H4 (cell line): ENCODE data around the gene WDR70. TPM values are rescaled to one million over a fixed set of nuclear protein-coding genes. Genes with fewer than 3 reads are reported as not detected.
"Not testable (repeated sequence)": the region's sequence is repeated elsewhere in the genome, so short reads cannot be mapped to it uniquely, and the experiment has no call there.

Source experiments
- DNase-seq: peaks from one replicate; pipeline ENCODE4 v3.0.0-alpha.2; 2015; ENCODE audit warnings: low spot score
- total RNA-seq: library from RNA; depleted of rRNA; stranded (reverse); fragments of >200 nt; shearing (Covaris generic); gene quantifications from 2 replicates; pipeline ENCODE4 v1.2.3, GENCODE V29; 2014

Gene WDR70
- total RNA-seq, 1 experiment from 2014 or later, result 34.2 TPM

DNA sequence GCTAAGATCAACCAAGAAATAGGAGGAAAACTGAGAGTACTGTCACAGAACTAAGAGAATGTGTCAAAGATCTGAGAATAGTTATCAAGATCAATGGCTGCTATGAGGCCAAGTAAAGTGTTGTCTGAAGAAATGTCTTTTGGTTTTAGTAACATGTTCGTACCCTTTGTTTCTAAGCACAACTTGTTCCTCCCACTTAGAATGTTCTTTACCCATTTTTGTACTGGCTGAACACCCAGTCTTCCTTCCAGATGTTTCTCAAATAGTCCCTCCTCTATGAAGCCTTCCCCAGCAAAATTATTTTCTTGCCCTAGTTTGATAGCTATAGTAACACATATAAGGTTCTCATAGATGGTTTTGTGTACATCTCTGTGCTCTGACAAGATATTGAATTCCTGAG, 191.5 kb downstream of the WDR70 start:
- DNase-seq, result no peak

DNA sequence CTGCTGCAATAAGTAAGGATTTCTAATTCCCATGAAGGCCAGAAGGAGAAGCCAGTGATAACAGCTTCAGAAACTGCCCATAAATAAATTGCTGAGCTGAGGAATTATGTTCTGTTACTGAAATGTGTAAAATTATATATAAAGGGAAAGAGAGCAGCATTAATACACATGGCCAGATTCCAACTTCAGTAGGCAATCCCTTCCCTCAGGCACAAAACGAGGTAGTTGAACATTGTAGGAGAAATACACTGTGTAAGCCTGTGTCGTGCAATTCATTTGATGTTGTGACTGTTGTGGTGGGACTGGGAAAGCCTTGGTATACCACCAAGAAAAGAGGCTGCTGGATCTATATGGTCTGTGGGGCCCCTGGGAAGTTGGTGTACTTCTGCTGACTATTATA, 192.9 kb downstream of the WDR70 start:
- no peak for DNase-seq

DNA sequence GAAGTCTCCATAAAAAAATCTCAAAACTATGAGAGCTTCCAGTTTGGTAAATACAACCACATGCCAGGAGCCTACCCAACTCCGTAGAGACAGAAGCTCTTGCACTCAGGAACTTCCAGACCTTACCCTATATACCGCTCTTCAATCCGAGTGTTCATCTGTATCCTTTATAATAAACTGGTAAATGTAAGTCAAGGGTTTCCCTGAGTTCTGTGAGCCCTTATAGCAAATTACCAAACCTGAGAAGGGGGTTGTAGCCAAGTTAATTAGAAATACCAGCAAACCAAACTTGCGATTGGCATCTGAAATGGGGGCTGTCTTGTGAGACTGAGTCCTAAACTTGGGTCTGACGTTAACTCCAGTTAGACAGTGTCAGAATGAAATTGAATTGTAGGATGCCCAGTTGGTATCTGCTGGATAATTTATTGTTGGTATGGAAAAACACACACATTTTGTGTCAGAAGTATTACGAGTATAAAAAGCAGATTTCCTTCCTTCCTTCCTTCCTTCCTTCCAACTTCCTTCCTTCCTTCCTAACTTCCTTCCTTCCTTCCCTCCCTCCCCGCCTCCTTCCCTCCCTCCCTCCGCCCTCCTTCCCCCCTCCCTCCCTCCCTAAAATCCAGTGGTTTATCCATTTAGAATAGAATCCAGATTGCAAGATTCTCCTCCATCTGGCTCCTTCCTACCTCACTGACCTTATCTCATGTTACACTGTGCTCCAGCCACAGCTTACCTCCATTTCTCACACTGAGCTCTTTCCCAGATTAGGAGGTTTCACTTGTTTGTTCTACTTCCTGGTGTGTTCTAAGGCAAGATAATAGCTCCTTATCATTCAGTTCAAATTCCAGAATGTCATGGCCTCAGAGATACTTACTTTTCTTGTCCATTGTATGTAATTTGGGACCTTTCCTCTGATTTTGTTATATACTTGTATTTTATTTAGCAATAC, 196.7 kb downstream of the WDR70 start:
- DNase-seq, result no peak

DNA sequence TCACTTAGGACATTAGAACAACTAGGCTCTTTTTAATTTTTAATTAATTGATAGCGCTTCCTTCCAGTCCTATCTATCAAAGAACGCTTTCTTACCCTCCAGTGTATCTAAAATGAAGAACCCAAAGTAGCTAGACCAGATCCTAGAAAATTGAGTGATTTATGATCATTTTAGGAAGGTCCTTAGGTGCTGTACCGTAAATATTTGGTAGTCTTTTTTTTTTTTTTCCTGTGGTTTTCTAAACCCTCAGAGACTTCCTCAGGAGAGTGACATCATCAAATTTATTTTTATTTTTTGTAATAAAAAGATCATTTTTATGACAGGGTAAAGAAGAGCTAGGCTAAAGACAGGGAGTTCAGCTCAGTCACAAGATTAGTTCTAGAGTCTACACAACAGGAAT, 197.4 kb downstream of the WDR70 start:
- DNase-seq, result no peak

DNA sequence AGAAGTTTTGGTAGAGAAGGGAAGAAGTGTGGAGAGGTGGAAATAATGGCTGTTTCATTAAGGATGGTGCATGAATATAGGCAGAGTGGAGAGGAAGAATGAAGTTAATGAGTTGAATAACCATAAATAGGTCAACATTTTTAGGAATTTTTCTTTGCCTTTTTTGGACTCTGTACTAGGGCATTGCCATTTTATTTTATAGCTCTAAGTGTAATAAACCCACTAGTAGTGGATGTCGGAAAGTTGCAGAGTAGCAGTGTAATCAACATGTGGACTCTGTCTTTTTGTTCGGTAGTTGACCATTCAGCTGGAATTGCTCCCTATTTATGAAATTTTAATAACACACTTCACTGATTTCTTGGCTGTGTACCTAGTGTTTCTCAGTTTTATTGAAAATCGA, 199.1 kb downstream of the WDR70 start:
- no peak for DNase-seq

DNA sequence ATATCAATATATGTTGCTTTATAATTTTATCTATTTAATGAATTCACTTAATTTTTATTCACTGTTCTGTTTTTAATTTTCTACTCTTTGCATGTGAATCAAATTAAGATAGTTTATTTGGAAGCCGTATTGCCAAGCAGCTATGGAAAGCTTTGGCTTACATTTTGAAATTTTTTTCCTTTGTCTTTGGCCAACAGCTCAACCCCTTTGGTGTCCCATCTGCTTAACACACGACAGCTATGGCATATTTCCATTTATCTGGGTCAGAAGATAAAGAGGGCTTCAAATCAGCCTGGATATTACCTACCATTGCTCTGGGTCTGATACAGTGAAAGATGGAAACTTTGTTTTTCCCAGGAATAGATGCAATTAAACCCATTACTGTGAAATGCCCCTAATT, 201.0 kb downstream of the WDR70 start:
- no peak for DNase-seq

DNA sequence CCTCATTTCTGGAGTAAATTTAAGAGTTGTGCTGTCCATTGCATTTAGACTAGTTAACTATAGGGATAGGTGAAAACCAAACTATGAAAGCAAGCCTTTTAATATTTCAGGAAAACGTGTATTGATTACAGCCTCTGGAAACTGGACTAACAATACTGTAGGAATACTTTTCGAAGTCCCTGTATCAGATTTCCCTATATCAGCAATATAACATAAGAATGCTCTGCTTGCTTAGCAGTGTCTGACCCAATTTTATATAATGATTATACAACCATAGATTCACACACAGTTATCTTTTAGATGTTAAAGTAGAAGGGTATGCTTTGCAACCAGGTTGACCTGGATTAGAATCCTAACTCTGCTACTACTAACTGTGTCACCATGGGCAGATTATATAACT, 203.1 kb downstream of the WDR70 start:
- DNase-seq, result no peak

DNA sequence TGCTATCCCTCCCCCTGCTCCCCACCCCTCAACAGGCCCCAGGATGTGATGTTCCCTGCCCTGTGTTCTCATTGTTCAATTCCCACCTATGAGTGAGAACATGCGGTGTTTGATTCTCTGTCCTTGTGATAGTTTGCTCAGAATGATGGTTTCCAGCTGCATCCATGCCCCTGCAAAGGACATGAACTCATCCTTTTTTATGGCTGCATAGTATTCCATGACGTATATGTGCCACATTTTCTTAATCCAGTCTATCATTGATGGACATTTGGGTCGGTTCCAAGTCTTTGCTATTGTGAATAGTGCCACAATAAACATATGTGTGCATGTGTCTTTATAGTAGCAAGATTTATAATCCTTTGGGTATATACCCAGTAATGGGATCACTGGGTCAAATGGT, 214.2 kb downstream of the WDR70 start:
- DNase-seq, result not testable (repeated sequence)

DNA sequence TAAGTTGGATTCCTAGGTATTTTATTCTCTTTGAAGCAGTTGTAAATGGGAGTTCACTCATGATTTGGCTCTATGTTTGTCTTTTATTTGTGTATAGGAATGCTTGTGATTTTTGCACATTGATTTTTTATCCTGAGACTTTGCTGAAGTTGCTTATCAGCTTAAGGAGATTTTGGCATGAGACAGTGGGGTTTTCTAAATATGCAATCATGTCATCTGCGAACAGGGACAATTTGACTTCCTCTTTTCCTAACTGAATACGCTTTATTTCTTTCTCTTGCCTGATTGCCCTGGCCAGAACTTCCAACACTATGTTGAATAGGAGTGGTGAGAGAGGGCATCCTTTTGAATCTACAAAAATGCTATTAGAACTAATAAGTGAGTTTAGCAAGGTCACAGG, 215.7 kb downstream of the WDR70 start:
- DNase-seq, result not testable (repeated sequence)

DNA sequence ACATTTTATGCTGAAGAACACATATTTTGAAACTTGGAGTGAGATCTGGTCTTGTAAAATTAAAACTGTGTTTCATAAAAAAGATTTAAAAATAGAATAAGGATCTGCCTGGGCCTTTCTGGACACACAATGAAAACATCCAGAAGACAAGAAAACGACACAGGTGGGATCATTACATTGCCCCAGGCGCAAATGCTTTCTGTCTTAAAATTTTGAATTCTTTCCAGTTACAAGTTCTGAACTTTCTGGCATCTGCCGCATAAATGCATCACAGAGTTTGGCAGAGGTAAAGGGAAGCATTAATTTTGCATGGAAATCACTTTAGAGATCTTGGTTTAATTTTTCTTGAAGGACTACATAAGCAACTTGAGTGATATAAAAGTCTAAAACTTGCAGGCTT, 219.6 kb downstream of the WDR70 start:
- DNase-seq, result no peak

DNA sequence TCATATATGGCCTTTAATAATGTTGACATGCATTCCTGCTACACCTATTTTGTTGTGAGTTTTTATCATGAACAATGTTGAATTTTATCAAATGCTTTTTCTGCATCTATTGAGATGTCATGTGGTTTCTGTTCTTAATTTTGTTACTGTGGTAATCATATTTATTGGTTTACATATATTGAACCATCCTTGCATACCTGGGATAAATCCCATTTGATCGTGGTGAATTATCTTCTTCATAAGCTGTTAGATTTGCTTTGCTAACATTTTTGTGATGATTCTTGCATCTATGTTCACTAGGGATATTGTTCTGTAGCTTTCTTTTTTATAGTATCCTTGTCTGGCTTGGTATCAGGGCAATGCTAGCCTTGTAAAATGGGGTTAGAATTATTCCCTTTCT, 222.0 kb downstream of the WDR70 start:
- DNase-seq, result no peak

DNA sequence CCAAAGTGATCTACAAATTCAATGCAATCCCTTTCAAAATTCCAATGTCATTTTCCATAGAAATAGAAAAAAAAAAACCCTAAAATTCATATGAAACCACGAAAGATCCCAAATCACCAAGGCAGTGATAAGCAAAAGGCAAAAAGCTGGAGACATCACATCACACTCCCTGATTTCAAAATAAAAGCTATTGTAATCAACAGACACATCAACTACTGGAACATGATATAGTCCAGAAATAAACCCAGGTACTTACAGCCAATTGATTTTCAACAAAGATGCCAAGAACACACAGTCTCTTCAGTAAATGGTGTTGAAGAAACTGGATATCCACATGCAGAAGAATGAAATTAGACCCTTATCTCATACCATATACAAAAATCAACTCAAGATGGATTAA, 224.0 kb downstream of the WDR70 start:
- DNase-seq, result no peak

DNA sequence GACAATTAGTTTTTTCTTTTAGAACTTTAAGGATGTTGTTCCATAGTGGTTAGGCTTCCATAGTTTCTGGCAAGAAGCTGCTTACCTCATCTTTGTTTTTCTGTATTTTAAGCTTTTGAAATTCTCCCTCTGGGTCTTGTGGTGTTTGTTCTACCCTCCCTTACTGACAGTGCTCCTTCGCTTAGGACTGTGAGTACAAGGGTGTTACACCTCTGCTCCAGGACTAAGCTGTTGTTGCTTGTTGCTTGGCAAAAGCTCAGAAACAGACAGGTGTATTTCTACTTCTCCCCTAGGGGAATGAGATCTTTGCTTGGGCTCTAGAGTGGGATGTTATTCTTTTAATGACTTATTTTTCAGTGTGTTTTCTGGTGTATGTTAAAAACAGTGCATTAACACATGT, 225.2 kb downstream of the WDR70 start:
- no peak for DNase-seq

DNA sequence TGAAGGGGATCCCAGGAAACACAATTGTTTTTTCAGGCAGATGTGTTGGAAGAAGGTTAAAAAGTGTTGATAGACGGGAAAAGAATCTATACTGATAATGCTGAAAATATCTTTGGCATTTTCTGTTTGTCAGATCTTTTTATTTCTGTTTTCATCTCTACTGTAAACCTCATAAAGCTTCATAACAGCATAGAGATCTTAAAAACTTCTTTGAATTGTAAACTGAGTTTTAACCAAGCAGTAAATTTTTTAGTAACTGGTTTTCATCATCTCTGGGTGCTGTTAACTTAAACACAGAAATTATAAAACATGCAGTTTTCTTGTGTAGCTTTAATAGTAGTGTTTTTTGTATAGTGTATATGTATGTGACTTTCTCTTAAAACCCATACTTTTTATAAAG, 227.0 kb downstream of the WDR70 start:
- no peak for DNase-seq

DNA sequence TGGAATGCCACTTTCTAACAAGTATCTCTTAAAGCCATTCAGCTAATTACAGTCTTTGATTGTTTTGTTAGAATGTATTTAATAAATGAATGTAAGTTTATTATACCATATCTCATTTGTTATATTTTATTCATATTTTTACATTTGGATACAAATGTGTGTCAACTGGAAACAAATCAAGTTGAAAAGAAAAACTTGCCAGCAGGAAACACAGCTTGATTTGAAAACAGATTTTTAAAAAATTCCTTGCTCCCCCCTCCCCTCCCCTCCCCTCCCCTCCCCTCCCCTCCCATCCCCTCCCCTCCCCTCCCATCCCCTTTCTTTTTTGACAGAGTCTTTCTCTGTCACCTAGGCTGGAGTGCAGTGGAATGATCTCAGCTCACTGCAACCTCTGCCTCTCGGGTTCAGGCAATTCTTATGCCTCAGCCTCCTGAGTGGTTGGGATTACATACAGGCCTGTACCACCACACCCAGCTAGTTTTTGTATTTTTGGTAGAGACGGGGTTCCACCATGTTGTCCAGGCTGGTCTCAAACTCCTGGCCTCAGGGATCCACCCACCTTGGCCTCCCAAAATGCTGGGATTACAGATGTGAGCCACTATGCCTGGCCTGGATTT, 227.6 kb downstream of the WDR70 start:
- no peak for DNase-seq

DNA sequence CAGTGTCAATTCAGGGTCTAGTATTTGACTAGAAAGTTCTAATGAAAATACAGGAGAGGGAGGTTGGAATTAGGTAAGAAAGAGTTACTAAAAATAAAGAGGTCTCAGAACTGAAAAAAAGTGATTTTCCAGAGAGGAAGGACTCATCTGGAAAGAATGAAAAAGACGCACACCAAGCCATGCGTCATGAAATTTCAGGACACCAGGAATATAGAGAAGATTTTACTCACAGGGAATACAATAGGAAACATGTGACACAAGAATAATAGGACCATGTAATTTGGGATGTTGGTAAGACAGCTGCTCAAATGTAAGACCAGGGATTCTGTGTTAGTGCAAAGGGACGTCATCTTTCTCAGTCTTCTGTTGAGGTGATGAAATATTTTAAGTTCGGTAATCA, 236.1 kb downstream of the WDR70 start:
- DNase-seq, result no peak

DNA sequence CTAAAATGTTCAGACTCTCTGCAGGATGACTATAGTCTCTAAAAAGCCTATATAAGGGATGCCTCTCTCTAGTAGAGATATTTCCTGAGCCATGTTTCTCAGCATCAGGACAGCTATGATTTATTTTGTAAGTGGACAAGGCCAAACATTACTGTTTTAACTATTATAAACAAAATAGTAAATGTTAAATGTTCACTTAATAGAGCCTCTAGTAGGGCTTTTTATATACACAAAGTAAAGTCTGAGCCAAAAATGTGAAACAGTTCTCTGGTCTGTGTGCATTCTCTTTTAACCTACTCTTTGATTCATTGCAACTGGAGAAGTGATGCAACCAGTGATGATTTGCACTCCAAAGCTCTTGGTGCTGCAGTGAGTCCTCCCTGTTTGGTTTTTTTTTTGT, 240.2 kb downstream of the WDR70 start:
- DNase-seq, result no peak

DNA sequence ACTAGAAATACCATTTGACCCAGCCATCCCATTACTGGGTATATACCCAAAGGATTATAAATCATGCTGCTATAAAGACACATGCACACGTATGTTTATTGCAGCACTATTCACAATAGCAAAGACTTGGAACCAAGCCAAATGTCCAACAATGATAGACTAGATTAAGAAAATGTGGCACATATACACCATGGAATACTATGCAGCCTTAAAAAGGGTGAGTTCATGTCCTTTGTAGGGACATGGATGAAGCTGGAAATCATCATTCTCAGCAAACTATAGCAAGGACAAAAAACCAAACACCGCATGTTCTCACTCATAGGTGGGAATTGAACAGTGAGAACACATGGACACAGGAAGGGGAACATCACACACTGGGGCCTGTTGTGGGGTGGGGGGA, 243.2 kb downstream of the WDR70 start:
- not testable (repeated sequence) for DNase-seq

DNA sequence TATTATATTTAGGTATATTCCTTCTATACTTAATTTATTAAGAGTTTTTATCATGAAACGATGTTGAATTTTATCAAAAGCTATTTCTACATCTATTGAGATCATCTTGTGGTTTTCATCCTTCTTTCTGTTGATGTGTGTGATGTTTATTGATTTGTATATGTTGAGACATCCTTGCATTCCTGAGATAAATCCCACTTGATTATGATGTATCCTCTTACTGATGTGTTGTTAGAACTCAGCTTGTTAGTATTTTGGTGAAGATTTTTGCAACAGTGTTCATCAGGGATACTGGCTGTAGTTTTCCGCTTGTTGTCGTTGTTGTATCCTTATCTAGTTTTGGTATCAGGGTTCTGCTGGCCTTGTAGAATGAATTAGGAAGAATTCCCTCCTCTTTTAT, 247.1 kb downstream of the WDR70 start:
- DNase-seq, result no peak

DNA sequence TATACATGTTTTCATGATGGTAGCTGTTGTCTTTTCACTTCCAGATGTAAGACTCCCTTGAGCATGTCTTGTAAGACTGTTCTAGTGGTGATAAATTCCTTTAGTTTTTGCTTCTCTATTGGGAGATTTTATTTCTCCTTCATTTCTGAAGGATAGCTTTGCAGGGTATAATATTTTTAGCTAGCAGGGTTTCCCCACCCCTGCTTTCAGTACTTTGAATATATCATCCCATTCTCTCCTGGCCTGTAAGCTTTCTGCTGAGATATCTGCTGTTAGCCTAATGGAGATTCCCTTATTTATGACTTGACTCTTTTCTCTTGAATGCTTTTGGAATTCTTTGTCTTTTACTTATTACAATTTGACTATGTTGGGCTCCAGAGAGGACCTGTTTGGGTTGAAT, 249.8 kb downstream of the WDR70 start:
- no peak for DNase-seq

DNA sequence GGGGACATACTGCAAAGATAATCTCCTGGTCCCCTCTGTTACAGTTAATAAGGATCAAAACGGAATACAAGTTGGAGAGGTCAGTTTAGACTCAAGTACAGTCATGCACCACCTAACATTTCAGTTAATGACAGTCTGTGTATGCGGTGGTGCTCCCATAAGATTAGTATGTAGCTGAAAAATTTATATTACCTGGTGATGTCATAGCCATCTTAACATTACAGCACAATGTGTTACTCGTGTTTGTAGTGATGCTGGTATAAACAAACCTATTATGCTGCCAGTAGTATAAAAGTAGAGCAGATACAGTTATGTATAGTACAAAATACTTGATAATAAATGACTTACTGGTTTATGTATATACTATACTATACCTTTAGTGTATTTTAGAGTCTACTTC, 252.8 kb downstream of the WDR70 start:
- no peak for DNase-seq

DNA sequence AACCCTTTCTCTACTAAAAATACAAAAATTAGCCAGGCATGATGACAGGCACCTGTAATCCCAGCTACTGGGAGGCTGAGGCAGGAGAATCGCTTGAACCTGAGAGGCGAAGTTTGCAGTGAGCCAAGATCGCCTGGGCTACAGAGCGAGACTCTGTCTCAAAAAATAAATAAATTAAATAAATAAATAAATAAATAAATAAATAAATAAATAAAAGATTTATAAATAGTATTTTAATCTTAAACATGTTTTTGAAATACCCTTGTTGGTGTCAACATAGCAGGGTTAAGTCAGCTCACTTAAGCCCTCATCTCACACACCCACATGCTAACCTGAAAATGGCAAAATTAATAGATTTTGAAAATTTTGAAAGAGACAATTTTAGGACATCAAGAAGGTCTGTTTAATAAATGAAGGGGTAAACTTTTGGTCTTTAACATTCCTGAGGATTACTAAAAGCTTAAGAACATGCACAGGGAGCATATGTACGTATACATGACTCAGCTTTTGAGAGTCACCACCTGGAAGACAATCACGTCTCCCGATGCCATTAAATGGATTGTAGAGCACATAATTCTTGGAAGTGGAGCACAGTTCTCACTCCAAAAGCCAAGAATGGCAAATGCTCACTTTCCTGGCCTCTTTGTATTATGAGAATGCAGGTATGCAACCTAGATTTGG, 258.2 kb downstream of the WDR70 start:
- peak; percentile 50 for DNase-seq

DNA sequence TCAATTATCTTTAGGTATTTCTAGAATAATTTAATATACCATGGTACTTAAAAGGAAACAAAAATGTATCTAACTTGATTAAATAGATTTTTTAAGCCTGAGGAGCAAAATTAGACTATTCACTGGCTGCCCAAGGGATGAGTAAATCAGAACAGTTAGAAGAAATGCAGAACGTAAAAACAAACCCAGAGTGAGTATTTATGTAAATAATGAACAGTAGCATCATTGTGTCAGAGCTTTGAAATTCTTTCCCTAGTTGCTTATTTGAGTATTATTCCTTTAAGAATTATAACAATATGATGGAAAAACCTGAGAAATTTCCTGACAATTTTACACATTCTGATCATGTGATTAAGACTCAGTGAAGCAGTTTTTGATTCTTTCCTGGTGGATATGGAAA, 259.8 kb downstream of the WDR70 start:
- no peak for DNase-seq
